Measurements from ENCODE around the gene TRIM59.

DNA sequence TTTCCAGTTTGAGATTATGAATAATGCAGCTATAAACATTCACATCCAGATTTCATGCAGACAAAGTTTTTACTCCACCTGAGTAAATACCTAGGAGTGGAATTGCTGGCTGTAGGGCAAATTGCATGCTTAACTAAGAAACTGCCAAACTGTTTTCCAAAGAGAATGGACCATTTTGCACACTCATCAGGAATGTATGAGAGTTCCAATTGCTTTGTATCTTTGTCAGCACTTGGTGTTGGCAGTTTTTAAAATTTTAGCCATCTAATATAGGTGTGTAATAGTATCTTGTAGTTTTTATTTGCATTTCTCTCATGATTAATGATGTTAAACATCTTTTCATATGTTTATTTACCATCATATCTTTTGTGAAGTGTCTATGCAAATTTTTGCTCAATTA lies 40.6 kb upstream of the TRIM59 start:
- TF ChIP-seq, protein P1, sequence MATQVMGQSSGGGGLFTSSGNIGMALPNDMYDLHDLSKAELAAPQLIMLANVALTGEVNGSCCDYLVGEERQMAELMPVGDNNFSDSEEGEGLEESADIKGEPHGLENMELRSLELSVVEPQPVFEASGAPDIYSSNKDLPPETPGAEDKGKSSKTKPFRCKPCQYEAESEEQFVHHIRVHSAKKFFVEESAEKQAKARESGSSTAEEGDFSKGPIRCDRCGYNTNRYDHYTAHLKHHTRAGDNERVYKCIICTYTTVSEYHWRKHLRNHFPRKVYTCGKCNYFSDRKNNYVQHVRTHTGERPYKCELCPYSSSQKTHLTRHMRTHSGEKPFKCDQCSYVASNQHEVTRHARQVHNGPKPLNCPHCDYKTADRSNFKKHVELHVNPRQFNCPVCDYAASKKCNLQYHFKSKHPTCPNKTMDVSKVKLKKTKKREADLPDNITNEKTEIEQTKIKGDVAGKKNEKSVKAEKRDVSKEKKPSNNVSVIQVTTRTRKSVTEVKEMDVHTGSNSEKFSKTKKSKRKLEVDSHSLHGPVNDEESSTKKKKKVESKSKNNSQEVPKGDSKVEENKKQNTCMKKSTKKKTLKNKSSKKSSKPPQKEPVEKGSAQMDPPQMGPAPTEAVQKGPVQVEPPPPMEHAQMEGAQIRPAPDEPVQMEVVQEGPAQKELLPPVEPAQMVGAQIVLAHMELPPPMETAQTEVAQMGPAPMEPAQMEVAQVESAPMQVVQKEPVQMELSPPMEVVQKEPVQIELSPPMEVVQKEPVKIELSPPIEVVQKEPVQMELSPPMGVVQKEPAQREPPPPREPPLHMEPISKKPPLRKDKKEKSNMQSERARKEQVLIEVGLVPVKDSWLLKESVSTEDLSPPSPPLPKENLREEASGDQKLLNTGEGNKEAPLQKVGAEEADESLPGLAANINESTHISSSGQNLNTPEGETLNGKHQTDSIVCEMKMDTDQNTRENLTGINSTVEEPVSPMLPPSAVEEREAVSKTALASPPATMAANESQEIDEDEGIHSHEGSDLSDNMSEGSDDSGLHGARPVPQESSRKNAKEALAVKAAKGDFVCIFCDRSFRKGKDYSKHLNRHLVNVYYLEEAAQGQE (IDR thresholded peaks at IDR 0.05; ENCODE audit: insufficient read depth in 1 of 2, low read depth in 2 of 2, low read length in 2 of 2) = no peak
- no peak for TF ChIP-seq POLR2AphosphoS5 (IDR thresholded peaks at IDR 0.05; ENCODE audit: low read depth, low read length)
- TF ChIP-seq TAF1 (IDR thresholded peaks at IDR 0.05; ENCODE audit: borderline replicate concordance, insufficient read depth, low read length) = no peak
- TF ChIP-seq FOXP2 (optimal IDR thresholded peaks at IDR 0.05; ENCODE audit: borderline replicate concordance, extremely low read depth, extremely low read length, insufficient read depth) = no peak

Measured in PFSK-1 (cell line).